Cardiac fibroblast (primary cell): ENCODE results near the gene EMC8.

Experiments used
- DNase-seq, 2 donors: peaks; one replicate each; pipeline versions ENCODE4 v3.0.0 to v3.0.0-alpha.2; 2010; ENCODE audit warnings: low read depth in 2 of 2
- H3K4me3 ChIP-seq, 2 donors: replicated peaks in 1 of 2; 1 replicate in 1 of 2; 2 replicates in 1 of 2; pipeline ENCODE4 v1.5.1; 2011; ENCODE audit warnings: low read depth in 2 of 2, low read length in 2 of 2, mild to moderate bottlenecking in 2 of 2, moderate library complexity in 1 of 2
- TF ChIP-seq, protein P1 (sequence below): IDR thresholded peaks from one replicate; pipeline ENCODE4 v1.5.1; 2011; ENCODE audit warnings: low read depth, mild to moderate bottlenecking, low read length, inconsistent platforms

The EMC8 gene

DNA sequence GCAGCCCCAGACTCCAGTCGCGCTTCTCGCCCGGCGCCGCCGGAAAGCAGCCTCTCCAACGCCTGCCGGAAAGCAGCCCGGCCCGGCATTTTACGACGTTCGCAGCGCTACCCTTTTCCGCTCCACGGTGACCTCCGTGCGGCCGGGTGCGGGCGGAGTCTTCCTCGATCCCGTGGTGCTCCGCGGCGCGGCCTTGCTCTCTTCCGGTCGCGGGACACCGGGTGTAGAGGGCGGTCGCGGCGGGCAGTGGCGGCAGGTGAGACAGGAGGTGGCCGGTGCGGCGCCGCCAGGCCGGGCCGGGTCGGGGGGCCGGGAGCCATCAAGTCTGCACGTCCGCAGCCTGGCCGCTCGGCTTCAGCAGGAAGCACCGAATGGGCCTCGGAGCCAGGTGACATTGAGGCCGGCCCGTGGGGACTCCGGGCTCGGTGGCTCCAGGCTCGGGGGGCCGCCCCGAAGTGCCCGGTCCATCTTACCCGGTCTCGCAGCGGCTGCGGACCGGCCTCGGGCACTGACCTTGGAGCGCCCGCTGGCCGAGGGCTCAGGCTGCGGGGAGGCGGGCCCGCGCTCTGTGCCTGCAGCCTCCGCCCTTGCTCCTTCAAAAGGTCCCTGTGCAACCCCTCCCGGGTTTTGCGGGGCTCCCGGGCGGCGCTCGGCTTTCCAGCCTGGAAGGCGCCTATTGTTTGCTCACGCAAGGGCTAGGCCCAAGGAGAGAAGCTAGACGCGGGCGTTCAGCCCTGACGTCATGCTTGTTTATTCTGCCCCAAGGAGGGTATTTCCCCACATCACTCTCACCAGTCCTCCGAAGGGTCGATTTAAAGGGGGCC, at the start of gene EMC8, which contains the start of gene COX4I1:
TSS of gene EMC8 (minus strand) at position 48 of the 824 bp plus-strand sequence. CDS start 249 bp downstream, outside the sequence.
TSS of gene COX4I1 (plus strand) at position 199 of the 824 bp plus-strand sequence. CDS start 1,511 bp downstream, outside the sequence.
- TF ChIP-seq, protein P1, sequence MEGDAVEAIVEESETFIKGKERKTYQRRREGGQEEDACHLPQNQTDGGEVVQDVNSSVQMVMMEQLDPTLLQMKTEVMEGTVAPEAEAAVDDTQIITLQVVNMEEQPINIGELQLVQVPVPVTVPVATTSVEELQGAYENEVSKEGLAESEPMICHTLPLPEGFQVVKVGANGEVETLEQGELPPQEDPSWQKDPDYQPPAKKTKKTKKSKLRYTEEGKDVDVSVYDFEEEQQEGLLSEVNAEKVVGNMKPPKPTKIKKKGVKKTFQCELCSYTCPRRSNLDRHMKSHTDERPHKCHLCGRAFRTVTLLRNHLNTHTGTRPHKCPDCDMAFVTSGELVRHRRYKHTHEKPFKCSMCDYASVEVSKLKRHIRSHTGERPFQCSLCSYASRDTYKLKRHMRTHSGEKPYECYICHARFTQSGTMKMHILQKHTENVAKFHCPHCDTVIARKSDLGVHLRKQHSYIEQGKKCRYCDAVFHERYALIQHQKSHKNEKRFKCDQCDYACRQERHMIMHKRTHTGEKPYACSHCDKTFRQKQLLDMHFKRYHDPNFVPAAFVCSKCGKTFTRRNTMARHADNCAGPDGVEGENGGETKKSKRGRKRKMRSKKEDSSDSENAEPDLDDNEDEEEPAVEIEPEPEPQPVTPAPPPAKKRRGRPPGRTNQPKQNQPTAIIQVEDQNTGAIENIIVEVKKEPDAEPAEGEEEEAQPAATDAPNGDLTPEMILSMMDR: no peak
- H3K4me3 ChIP-seq: peak within 1 kb of the TSS; percentile 75 to 92
- DNase-seq: peak; percentile 94 to 95

DNA sequence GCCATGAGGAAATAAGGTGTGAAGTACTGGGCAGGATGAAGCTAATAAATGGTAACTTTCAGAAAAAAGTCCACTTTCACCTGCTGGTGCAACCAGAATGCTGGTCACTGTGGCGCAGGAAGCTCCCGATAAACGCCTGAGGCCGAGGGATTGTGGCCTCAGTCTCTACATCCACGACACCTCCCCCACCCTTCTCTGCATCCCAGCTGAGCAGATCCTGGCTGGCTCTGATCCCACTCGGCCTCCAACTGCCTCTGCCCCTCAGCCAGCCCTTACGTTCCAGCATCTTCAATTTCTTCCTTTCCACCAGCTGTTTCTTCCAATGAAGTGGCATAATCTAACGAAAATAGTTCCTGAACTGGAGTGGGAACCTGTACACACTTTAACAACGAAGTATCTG, 49.6 kb upstream of the EMC8 start:
- DNase-seq: no peak
- TF ChIP-seq, protein P1: no peak
- no peak overlapping the region for H3K4me3 ChIP-seq

DNA sequence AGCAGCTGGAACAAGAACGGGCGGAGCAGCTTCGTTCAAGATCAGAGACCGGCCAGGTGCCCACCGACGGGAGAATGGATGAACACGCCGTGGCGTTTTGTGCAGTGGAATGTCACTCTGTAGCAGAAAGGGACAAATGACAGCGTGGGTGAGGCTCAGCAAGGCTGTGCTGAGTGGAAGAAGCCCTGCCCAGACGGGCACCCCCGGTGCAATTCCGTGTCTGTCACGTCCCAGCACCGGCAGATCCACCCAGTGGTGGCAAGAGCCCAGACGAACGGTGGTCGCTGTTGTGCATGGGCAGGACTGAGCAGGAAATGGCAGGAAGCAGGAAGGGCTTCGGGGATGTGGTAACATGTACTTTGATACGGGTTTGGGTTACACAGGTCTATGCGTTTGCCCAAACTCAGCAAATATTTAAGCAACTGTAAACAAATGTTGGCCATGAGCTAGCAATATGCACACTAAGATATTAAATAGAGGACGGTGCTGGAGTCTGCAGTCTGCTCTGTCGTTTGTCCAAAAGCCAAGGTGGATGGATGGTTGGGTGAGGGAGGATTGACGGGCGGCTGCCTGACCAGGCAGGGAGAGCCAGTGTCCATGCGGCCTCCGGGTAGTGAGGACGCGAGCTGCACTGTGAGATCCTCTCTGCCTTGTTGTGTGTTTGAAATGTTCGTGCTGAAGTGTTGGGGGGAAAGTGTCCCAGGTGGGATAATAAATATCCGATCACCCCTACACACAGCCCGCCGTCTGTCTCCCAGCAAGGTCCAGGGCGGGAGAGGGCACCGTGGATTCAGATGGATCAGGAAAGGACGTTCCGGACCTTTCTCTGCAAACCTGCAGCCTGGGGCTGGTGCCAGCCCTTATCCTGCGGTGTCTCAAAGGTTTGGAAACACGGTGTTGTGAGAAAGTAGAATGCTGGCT, 48.6 kb upstream of the EMC8 start:
- TF ChIP-seq, protein P1: no peak
- DNase-seq: no peak
- no peak overlapping the region for H3K4me3 ChIP-seq

DNA sequence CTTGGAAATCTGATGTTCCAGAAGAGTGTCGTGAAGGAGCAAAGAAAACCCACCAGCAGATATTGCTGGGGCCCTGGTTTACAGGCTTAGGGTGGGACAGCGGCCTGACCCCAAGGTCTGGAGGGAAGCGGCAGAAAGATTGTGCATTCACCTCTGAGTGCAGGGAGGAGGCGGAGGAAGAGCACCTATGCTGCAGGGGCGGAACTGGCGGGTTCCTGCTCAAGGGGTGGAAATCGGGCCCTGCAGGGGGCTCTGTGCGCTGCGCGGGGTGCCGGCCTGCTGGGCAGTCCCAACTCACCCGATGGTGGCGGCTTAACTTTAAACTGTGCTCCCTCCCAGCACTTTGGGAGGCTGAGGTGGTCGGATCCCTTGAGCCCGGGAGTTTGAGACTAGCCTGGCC, 47.7 kb upstream of the EMC8 start:
- no peak for DNase-seq
- TF ChIP-seq, protein P1: no peak
- H3K4me3 ChIP-seq: no peak overlapping the region

DNA sequence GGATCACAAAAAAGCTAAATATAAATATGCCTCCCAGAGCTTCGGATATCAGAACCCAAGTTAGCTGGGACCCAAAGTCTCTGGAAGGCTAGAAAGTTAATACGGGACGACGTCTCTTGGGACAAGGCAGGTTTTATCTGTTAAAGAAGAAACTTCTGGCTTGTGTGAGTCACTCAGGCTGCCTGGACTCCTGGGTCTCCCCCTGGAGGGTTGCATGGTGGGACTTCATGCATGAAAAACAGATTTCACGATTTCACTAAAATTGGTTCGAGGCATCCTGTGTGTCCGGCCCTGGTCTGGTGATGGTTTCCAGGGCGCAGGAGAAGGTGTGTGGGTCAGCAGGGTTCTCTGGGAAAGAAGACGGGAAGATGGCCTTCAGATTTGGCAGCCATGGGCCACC, 47.1 kb upstream of the EMC8 start:
- TF ChIP-seq, protein P1: no peak
- no peak for DNase-seq
- H3K4me3 ChIP-seq: no peak overlapping the region

GRCh38 chr16:85845266-85845665, 45.9 kb upstream of the EMC8 start:
- H3K4me3 ChIP-seq: no peak overlapping the region
- TF ChIP-seq, protein P1: no peak
- DNase-seq: no peak
